Endothelial cell of umbilical vein (primary cell): ENCODE data around the gene DDX25. TPM values are rescaled to one million over a fixed set of nuclear protein-coding genes. Genes with fewer than 3 reads are reported as not detected.

ENCODE experiments used
- BruUV-seq: library from RNA; stranded (reverse); fragments of 400-500 nt; replicated peaks from 2 replicates; lab custom pipeline; 2021; lab: Mats Ljungman, UMichigan
- CTCF ChIA-PET: fragments of 300-600, 350-600 bp; sonication (Branson Sonifier 250); formaldehyde crosslinking; loops from one replicate; lab custom pipeline; 2021; ENCODE audit warnings: antibody characterized with exemption, inconsistent platforms; lab: Charles Lee
- POLR2A ChIA-PET: fragments of 300-600, 350-600 bp; sonication (Branson Sonifier 250); formaldehyde crosslinking; loops from one replicate; lab custom pipeline; 2021; ENCODE audit warnings: antibody characterized with exemption, inconsistent platforms; lab: Charles Lee
- DNase-seq: peaks from one replicate; pipeline ENCODE4 v3.0.0-alpha.2; 2011; ENCODE audit warnings: low read depth, low spot score
- FAIRE-seq: peaks from 2 replicates; lab custom pipeline; 2011; peaks lifted over from hg19 to GRCh38; lab: Jason Lieb, UNC
- H2AFZ ChIP-seq: 2 replicates; pipeline ENCODE4 v1.6.0; 2012; ENCODE audit warnings: low read depth, low read length, control low read depth, inconsistent platforms
- H3K27ac ChIP-seq: 2 replicates; pipeline ENCODE4 v1.5.1; 2011; ENCODE audit warnings: low read depth, mild to moderate bottlenecking, control low read depth, low read length, moderate library complexity; ENCODE audit not compliant: insufficient read depth
- H3K27me3 ChIP-seq, 2 experiments: 2 replicates each; pipeline versions ENCODE4 v1.6.0 to v1.6.1; 2011; ENCODE audit warnings: low read length in 2 of 2, mixed read lengths in 1 of 2; ENCODE audit not compliant: control insufficient read depth in 2 of 2, insufficient read depth in 2 of 2
- H3K36me3 ChIP-seq, 2 experiments: 2 replicates in 1 of 2; 3 replicates in 1 of 2; pipeline ENCODE4 v1.5.1; 2011; ENCODE audit warnings: low read length in 2 of 2, mild to moderate bottlenecking in 1 of 2, moderate library complexity in 1 of 2; ENCODE audit not compliant: control insufficient read depth in 2 of 2, insufficient read depth in 2 of 2; ENCODE audit errors: extremely low read depth in 1 of 2
- H3K4me1 ChIP-seq: 3 replicates; pipeline ENCODE4 v1.5.1; 2011; ENCODE audit warnings: mild to moderate bottlenecking, low read length; ENCODE audit not compliant: control insufficient read depth, insufficient read depth; ENCODE audit errors: extremely low read depth
- H3K4me2 ChIP-seq: 2 replicates; pipeline ENCODE4 v1.6.1; 2011; ENCODE audit warnings: low read length, control low read depth, mixed read lengths; ENCODE audit not compliant: insufficient read depth
- H3K4me3 ChIP-seq, 3 experiments: fragments of 200-600 bp in 1 of 3; sonication (generic), shearing (Covaris generic) in 1 of 3; replicated peaks in 1 of 3; 2 replicates each; pipeline ENCODE4 v1.5.1; 2011 to 2016; ENCODE audit warnings: control low read depth in 3 of 3, low read length in 3 of 3, mild to moderate bottlenecking in 2 of 3, inconsistent platforms in 1 of 3, low read depth in 1 of 3, moderate library complexity in 1 of 3; ENCODE audit not compliant: insufficient read depth in 1 of 3
- H3K79me2 ChIP-seq: 2 replicates; pipeline ENCODE4 v1.6.0; 2012; ENCODE audit warnings: low read length, inconsistent platforms; ENCODE audit not compliant: control insufficient read depth, insufficient read depth
- H3K9ac ChIP-seq: replicated peaks from 2 replicates; pipeline ENCODE3; 2011; ENCODE audit warnings: low read length, control low read depth; ENCODE audit not compliant: insufficient read depth; ENCODE audit errors: extremely low read depth
- H3K9me1 ChIP-seq: replicated peaks from 3 replicates; pipeline ENCODE4 v1.6.0; 2011; ENCODE audit warnings: mild to moderate bottlenecking, low read length; ENCODE audit not compliant: control insufficient read depth, insufficient read depth; ENCODE audit errors: extremely low read depth
- H3K9me3 ChIP-seq: replicated peaks from 2 replicates; pipeline ENCODE4 v1.5.1; 2012; ENCODE audit warnings: low read length, inconsistent platforms; ENCODE audit not compliant: control insufficient read depth, insufficient read depth
- H4K20me1 ChIP-seq: replicated peaks from 2 replicates; pipeline ENCODE3; 2011; ENCODE audit warnings: mild to moderate bottlenecking, low read length; ENCODE audit not compliant: control insufficient read depth, insufficient read depth; ENCODE audit errors: extremely low read depth
- CTCF ChIP-seq, 2 donors: IDR thresholded peaks; 1 replicate in 1 of 2; 2 replicates in 1 of 2; pipeline ENCODE4 v1.5.1; 2011; ENCODE audit warnings: low read length in 2 of 2, mild to moderate bottlenecking in 2 of 2, moderate library complexity in 2 of 2, control low read depth in 1 of 2, inconsistent platforms in 1 of 2, low read depth in 1 of 2; ENCODE audit not compliant: insufficient read depth in 1 of 2; ENCODE audit errors: extremely low read depth in 1 of 2
- EZH2 ChIP-seq: IDR thresholded peaks from 2 replicates; pipeline ENCODE4 v1.6.1; 2012; ENCODE audit warnings: borderline replicate concordance, low read depth, mild to moderate bottlenecking, moderate library complexity, low read length, inconsistent platforms; ENCODE audit not compliant: severe bottlenecking
- FOS ChIP-seq: IDR thresholded peaks from 2 replicates; pipeline ENCODE4 v1.6.1; 2011; ENCODE audit warnings: mild to moderate bottlenecking, low read length, moderate library complexity, borderline replicate concordance; ENCODE audit not compliant: insufficient read depth
- GATA2 ChIP-seq: IDR thresholded peaks from 2 replicates; pipeline ENCODE4 v1.7.0; 2011; ENCODE audit warnings: low read depth, mild to moderate bottlenecking, moderate library complexity, mixed read lengths, low read length; ENCODE audit not compliant: insufficient read length, insufficient read depth
- JUN ChIP-seq: IDR thresholded peaks from 2 replicates; pipeline ENCODE4 v1.6.1; 2011; ENCODE audit warnings: borderline replicate concordance, low read depth; ENCODE audit not compliant: insufficient read length, insufficient read depth
- MAX ChIP-seq: IDR thresholded peaks from 2 replicates; pipeline ENCODE4 v1.6.1; 2011; ENCODE audit not compliant: insufficient read depth, insufficient read length
- MYC ChIP-seq: IDR thresholded peaks from one replicate; pipeline ENCODE4 v1.6.1; 2011; ENCODE audit warnings: mild to moderate bottlenecking, low read depth, low read length
- POLR2A ChIP-seq: IDR thresholded peaks from 2 replicates; pipeline ENCODE4 v1.6.1; 2012; ENCODE audit warnings: low read depth, mild to moderate bottlenecking, control low read depth, low read length
- POLR2AphosphoS5 ChIP-seq: IDR thresholded peaks from 2 replicates; pipeline ENCODE4 v1.6.1; 2012; ENCODE audit warnings: low read depth, mild to moderate bottlenecking, control low read depth, low read length, moderate library complexity; ENCODE audit not compliant: insufficient read depth
- dilution Hi-C: fragments of 300-500 bp; cut with MboI; formaldehyde crosslinking; loops from one replicate; pipeline ENCODE4 v1.15.0; 2019; ENCODE audit warnings: low sequenced_read_pairs; ENCODE audit not compliant: extremely low pct_ligation_motif_present
- intact Hi-C: fragments of 100-400 bp; cut with micrococcal nuclease; formaldehyde crosslinking; loops from one replicate; pipeline ENCODE4 v1.10.0; 2022
- polyA plus RNA-seq, 4 experiments: library from polyadenylated mRNA; depleted of rRNA in 3 of 4; stranded (reverse) in 3 of 4; unstranded in 1 of 4; fragments of >200 nt; gene quantifications; 2 replicates each; pipeline versions ENCODE4 v1.2.1 to v1.2.3, GENCODE V29; 2011 to 2012; ENCODE audit warnings: missing spikeins in 1 of 4
- total RNA-seq: library from RNA; stranded (reverse); gene quantifications from 2 replicates; pipeline ENCODE4 v1.2.3, GENCODE V29; 2021

DDX25 gene
- total and polyA plus RNA-seq, 2 donors (not counting 3 experiments of a cell fraction or from before 2014, with no cell fraction given): not detected

DNA sequence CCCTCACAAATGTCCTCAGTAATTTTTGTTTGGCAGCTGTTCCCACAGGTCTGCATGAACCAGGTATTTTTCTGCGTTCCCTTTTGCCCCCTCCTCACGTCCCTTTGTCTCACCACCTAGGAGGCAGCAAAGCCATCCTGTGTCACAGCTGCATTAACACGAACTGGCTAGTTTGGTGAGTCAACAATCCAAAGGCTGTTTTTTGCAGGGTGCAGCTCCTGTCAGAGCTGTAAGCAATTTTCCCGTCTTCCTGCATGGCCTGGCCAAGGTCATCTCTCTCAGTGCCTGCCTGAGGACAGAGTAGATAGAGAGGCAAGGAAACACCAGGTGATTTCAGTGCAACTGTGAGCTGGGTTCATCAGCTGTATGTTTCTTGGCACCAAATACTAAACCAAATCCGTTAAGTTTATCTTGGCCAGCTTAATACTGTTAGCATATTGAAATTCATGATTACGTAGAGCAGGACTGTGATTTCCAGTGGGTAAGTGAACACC is 21.0 kb downstream of the DDX25 start:
- TF ChIP-seq JUN (no peak), CTCF (IDR thresholded peaks at IDR 0.05; ENCODE audit: extremely low read depth in 1 of 2, insufficient read depth in 1 of 2, low read depth in 1 of 2, low read length in 2 of 2) (no peak), MYC (no peak), POLR2A (no peak), FOS (no peak), POLR2AphosphoS5 (no peak), GATA2 (no peak), EZH2 (no peak), MAX (no peak)
- Histone ChIP-seq H3K4me1 (no peaks in the 10 kb centered on the region), H3K4me3 (no peak overlapping the region), H3K9ac (no peak overlapping the region), H4K20me1 (no peaks in the 10 kb centered on the region), H3K27ac (no peak overlapping the region), H2AFZ (no peak overlapping the region), H3K9me1 (no peaks in the 10 kb centered on the region), H3K36me3 (no peaks in the 10 kb centered on the region), H3K79me2 (no peaks in the 10 kb centered on the region), H3K4me2 (no peak overlapping the region), H3K9me3 (no peaks in the 10 kb centered on the region), H3K27me3 (peaks cover 2 to 7% of the 10 kb centered on the region in 2 experiments)
- dilution Hi-C loops (no loop called here), intact Hi-C loops (loop anchor here (10.0 kb wide), 1 partner anchor 340 kb away; the partner anchor contains the start of genes FOXRED1 and SRPRA)
- POLR2A ChIA-PET: no interaction called here
- CTCF ChIA-PET: interaction anchor here (5.1 kb wide), 1 partner anchor 268 kb away, joined by 113 read pairs; no protein-coding TSS in a partner anchor
- FAIRE-seq (no peak), DNase-seq (peak; percentile 37)
- BruUV-seq: no TSS peak
